8988T (cell line): ENCODE measurements around the gene EFHC2.
"Not testable (repeated sequence)": the region's sequence is repeated elsewhere in the genome, so short reads cannot be mapped to it uniquely, and the experiment has no call there.

Experiments
- DNase-seq: peaks from one replicate; pipeline ENCODE4 v3.0.0; 2011

EFHC2 gene

GRCh38 chrX:44290718-44291117 lies 52.8 kb downstream of the EFHC2 start:
- DNase-seq: no peak

GRCh38 chrX:44282753-44283152 lies 60.7 kb downstream of the EFHC2 start:
- no peak for DNase-seq

- DNase-seq: no peak
Observed at GRCh38 chrX:44280116-44280515, 63.4 kb downstream of the EFHC2 start.

GRCh38 chrX:44274096-44274495 lies 69.4 kb downstream of the EFHC2 start:
- no peak for DNase-seq

GRCh38 chrX:44267861-44268260 lies 75.6 kb downstream of the EFHC2 start:
- DNase-seq: no peak

- no peak for DNase-seq
Observed at GRCh38 chrX:44267116-44267515, 76.4 kb downstream of the EFHC2 start.

GRCh38 chrX:44265559-44265958 lies 77.9 kb downstream of the EFHC2 start:
- no peak for DNase-seq

GRCh38 chrX:44264936-44265335 lies 78.5 kb downstream of the EFHC2 start:
- no peak for DNase-seq

GRCh38 chrX:44261286-44261685 lies 82.2 kb downstream of the EFHC2 start:
- DNase-seq: no peak

- DNase-seq: no peak
Observed at GRCh38 chrX:44260609-44261008, 82.9 kb downstream of the EFHC2 start.

GRCh38 chrX:44255742-44256141 lies 87.7 kb downstream of the EFHC2 start:
- DNase-seq: not testable (repeated sequence)

GRCh38 chrX:44253575-44253942 lies 89.9 kb downstream of the EFHC2 start:
- DNase-seq: no peak

GRCh38 chrX:44252688-44253574 lies 90.5 kb downstream of the EFHC2 start:
- not testable (repeated sequence) for DNase-seq

GRCh38 chrX:44247468-44247867 lies 96.0 kb downstream of the EFHC2 start:
- DNase-seq: no peak

- no peak for DNase-seq
Observed at GRCh38 chrX:44246826-44247225, 96.6 kb downstream of the EFHC2 start.

GRCh38 chrX:44245733-44246132 lies 97.7 kb downstream of the EFHC2 start:
- no peak for DNase-seq

GRCh38 chrX:44244008-44244407 lies 99.5 kb downstream of the EFHC2 start:
- DNase-seq: no peak

GRCh38 chrX:44241546-44241945 lies 101.9 kb downstream of the EFHC2 start:
- no peak for DNase-seq

GRCh38 chrX:44240036-44240435 lies 103.4 kb downstream of the EFHC2 start:
- DNase-seq: no peak

- DNase-seq: no peak
Observed at GRCh38 chrX:44239036-44239435, 104.4 kb downstream of the EFHC2 start.

GRCh38 chrX:44235534-44235933 lies 107.9 kb downstream of the EFHC2 start:
- DNase-seq: no peak

- DNase-seq: no peak
Observed at GRCh38 chrX:44234541-44234940, 108.9 kb downstream of the EFHC2 start.

- DNase-seq: no peak
Observed at GRCh38 chrX:44234116-44234515, 109.4 kb downstream of the EFHC2 start.

- DNase-seq: no peak
Observed at GRCh38 chrX:44232081-44232480, 111.4 kb downstream of the EFHC2 start.

GRCh38 chrX:44228621-44229020 lies 114.9 kb downstream of the EFHC2 start:
- no peak for DNase-seq
